ENCODE results near the gene SYNGR3. TPM values are rescaled to one million over a fixed set of nuclear protein-coding genes. Genes with fewer than 3 reads are reported as not detected.

SYNGR3 gene
- polyA plus RNA-seq, 1 donor (not counting 4 experiments of a cell fraction or from before 2014, with no cell fraction given): 0.30 TPM

- Histone ChIP-seq H3K36me3 (ENCODE audit: control insufficient read depth in 2 of 2, extremely low read depth in 1 of 2, insufficient read depth in 2 of 2, low read length in 2 of 2) (no peaks in the 10 kb centered on the region), H3K4me1 (ENCODE audit: control insufficient read depth, extremely low read depth, insufficient read depth, low read length) (peaks cover 10% of the 10 kb centered on the region), H3K9me1 (ENCODE audit: control insufficient read depth, extremely low read depth, insufficient read depth, low read length) (no peaks in the 10 kb centered on the region), H3K4me3 (ENCODE audit: control insufficient read depth in 2 of 3, extremely low read depth in 1 of 3, insufficient read depth in 2 of 3, low read depth in 1 of 3, low read length in 3 of 3) (no peak overlapping the region), H3K9me3 (ENCODE audit: control insufficient read depth, low read depth, low read length) (no peaks in the 10 kb centered on the region), H3K9ac (ENCODE audit: control insufficient read depth, extremely low read depth, insufficient read depth, low read length) (peak overlapping the region; percentile 46), H4K20me1 (ENCODE audit: control insufficient read depth, extremely low read depth, insufficient read depth, low read length) (no peaks in the 10 kb centered on the region), H3K4me2 (ENCODE audit: control insufficient read depth, extremely low read depth, insufficient read depth, low read depth, low read length) (peak overlapping the region; percentile 50), H3K79me2 (ENCODE audit: control insufficient read depth, insufficient read depth, low read length) (no peaks in the 10 kb centered on the region), H3K27ac (ENCODE audit: control insufficient read depth, insufficient read depth, low read length) (peak overlapping the region; percentile 29), H3K27me3 (ENCODE audit: control insufficient read depth, extremely low read depth, insufficient read depth, low read length) (peaks cover 23% of the 10 kb centered on the region), H2AFZ (ENCODE audit: control insufficient read depth, low read length) (no peak overlapping the region)
- TF ChIP-seq EZH2 (IDR thresholded peaks at IDR 0.05; ENCODE audit: low read length) (no peak), CTCF (optimal IDR thresholded peaks at IDR 0.05 in 1 of 3, IDR thresholded peaks at IDR 0.05 in 1 of 3, conservative IDR thresholded peaks at IDR 0.05 in 1 of 3; ENCODE audit: extremely low read depth in 1 of 3, insufficient read depth in 2 of 3, low read length in 3 of 3) (no peak)
- dilution Hi-C loops (cut with MboI; ENCODE audit: extremely low pct_ligation_motif_present, low sequenced_read_pairs): no loop called here
- FAIRE-seq (no peak), DNase-seq (ENCODE audit: low read depth, low spot score) (no peak)
Measured at GRCh38 chr16:2015947-2016208, 26.1 kb downstream of the SYNGR3 start.

- Histone ChIP-seq H3K4me2 (ENCODE audit: control insufficient read depth, extremely low read depth, insufficient read depth, low read depth, low read length) (no peak overlapping the region), H3K9me3 (ENCODE audit: control insufficient read depth, low read depth, low read length) (no peaks in the 10 kb centered on the region), H3K27me3 (ENCODE audit: control insufficient read depth, extremely low read depth, insufficient read depth, low read length) (peaks cover 24% of the 10 kb centered on the region), H3K4me1 (ENCODE audit: control insufficient read depth, extremely low read depth, insufficient read depth, low read length) (peaks cover 10% of the 10 kb centered on the region), H2AFZ (ENCODE audit: control insufficient read depth, low read length) (no peak overlapping the region), H4K20me1 (ENCODE audit: control insufficient read depth, extremely low read depth, insufficient read depth, low read length) (no peaks in the 10 kb centered on the region), H3K79me2 (ENCODE audit: control insufficient read depth, insufficient read depth, low read length) (no peaks in the 10 kb centered on the region), H3K36me3 (ENCODE audit: control insufficient read depth in 2 of 2, extremely low read depth in 1 of 2, insufficient read depth in 2 of 2, low read length in 2 of 2) (no peaks in the 10 kb centered on the region), H3K9ac (ENCODE audit: control insufficient read depth, extremely low read depth, insufficient read depth, low read length) (no peak overlapping the region), H3K9me1 (ENCODE audit: control insufficient read depth, extremely low read depth, insufficient read depth, low read length) (no peaks in the 10 kb centered on the region), H3K27ac (ENCODE audit: control insufficient read depth, insufficient read depth, low read length) (no peak overlapping the region), H3K4me3 (ENCODE audit: control insufficient read depth in 2 of 3, extremely low read depth in 1 of 3, insufficient read depth in 2 of 3, low read depth in 1 of 3, low read length in 3 of 3) (no peak overlapping the region)
- FAIRE-seq (no peak), DNase-seq (ENCODE audit: low read depth, low spot score) (no peak)
- dilution Hi-C loops (cut with MboI; ENCODE audit: extremely low pct_ligation_motif_present, low sequenced_read_pairs): no loop called here
- TF ChIP-seq CTCF (optimal IDR thresholded peaks at IDR 0.05 in 1 of 3, IDR thresholded peaks at IDR 0.05 in 1 of 3, conservative IDR thresholded peaks at IDR 0.05 in 1 of 3; ENCODE audit: extremely low read depth in 1 of 3, insufficient read depth in 2 of 3, low read length in 3 of 3) (peak; percentile 20 to 30 (median 30)), EZH2 (IDR thresholded peaks at IDR 0.05; ENCODE audit: low read length) (no peak)
Measured at GRCh38 chr16:2016407-2016922, 26.7 kb downstream of the SYNGR3 start.
